Endothelial cell of umbilical vein (primary cell): ENCODE data around the gene HCN1.

Experiments
- EZH2 ChIP-seq: IDR thresholded peaks from 2 replicates; pipeline ENCODE4 v1.6.1; 2012; ENCODE audit warnings: borderline replicate concordance, low read depth, mild to moderate bottlenecking, moderate library complexity, low read length, inconsistent platforms; ENCODE audit not compliant: severe bottlenecking
- POLR2AphosphoS5 ChIP-seq: IDR thresholded peaks from 2 replicates; pipeline ENCODE4 v1.6.1; 2012; ENCODE audit warnings: low read depth, mild to moderate bottlenecking, control low read depth, low read length, moderate library complexity; ENCODE audit not compliant: insufficient read depth
- TF ChIP-seq, protein P1 (sequence below), 2 donors: IDR thresholded peaks; 1 replicate in 1 of 2; 2 replicates in 1 of 2; pipeline ENCODE4 v1.5.1; 2011; ENCODE audit warnings: low read length in 2 of 2, mild to moderate bottlenecking in 2 of 2, moderate library complexity in 2 of 2, control low read depth in 1 of 2, inconsistent platforms in 1 of 2, low read depth in 1 of 2; ENCODE audit not compliant: insufficient read depth in 1 of 2; ENCODE audit errors: extremely low read depth in 1 of 2
- TF ChIP-seq, protein P2 (sequence below): IDR thresholded peaks from 2 replicates; pipeline ENCODE4 v1.6.1; 2011; ENCODE audit not compliant: insufficient read depth, insufficient read length

DNA sequence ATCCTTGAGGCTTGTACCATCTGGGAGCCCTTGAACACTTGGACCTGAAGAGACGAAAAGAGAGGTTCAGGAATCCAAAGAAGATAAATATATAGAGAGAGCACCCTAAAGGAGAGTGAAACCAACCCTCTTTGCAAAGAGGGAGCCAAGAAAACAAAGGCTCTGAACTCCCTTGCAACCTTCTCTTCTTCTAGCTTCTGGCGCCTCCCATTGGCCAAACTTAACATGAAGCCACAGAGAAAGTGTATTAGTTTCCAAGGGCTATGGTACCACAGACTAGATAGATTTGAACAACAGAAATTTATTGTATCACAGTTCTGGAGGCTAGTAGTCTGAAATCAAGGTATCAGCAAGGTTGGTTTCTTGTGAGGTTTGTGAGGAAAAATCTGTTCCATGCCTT lies 175.1 kb downstream of the HCN1 start:
- TF ChIP-seq, protein P1, sequence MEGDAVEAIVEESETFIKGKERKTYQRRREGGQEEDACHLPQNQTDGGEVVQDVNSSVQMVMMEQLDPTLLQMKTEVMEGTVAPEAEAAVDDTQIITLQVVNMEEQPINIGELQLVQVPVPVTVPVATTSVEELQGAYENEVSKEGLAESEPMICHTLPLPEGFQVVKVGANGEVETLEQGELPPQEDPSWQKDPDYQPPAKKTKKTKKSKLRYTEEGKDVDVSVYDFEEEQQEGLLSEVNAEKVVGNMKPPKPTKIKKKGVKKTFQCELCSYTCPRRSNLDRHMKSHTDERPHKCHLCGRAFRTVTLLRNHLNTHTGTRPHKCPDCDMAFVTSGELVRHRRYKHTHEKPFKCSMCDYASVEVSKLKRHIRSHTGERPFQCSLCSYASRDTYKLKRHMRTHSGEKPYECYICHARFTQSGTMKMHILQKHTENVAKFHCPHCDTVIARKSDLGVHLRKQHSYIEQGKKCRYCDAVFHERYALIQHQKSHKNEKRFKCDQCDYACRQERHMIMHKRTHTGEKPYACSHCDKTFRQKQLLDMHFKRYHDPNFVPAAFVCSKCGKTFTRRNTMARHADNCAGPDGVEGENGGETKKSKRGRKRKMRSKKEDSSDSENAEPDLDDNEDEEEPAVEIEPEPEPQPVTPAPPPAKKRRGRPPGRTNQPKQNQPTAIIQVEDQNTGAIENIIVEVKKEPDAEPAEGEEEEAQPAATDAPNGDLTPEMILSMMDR (IDR thresholded peaks at IDR 0.05; ENCODE audit: extremely low read depth in 1 of 2, insufficient read depth in 1 of 2, low read depth in 1 of 2, low read length in 2 of 2), result peak in 1 of 2 donors; percentile 54
- TF ChIP-seq POLR2AphosphoS5 (no peak), EZH2 (no peak)
- TF ChIP-seq, protein P2, sequence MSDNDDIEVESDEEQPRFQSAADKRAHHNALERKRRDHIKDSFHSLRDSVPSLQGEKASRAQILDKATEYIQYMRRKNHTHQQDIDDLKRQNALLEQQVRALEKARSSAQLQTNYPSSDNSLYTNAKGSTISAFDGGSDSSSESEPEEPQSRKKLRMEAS, result no peak
